Heart left ventricle (tissue), 16 donors: ENCODE data around the gene ZCCHC4. TPM values are rescaled to one million over a fixed set of nuclear protein-coding genes. Genes with fewer than 3 reads are reported as not detected.

Source experiments
- ATAC-seq, 4 donors: fragments of 200-7000 bp; cut with Tn5 transposase; one replicate each; pipeline ENCODE4 v1.9.1; 2020 to 2022; ENCODE audit warnings: moderate library complexity in 4 of 4, mild to moderate bottlenecking in 3 of 4, moderate number of reproducible peaks in 1 of 4
- DNase-seq, 5 donors: peaks; one replicate each; pipeline ENCODE4 v3.0.0-alpha.2; 2020
- H3K27ac ChIP-seq, 12 donors: fragments of 200-600 bp; sonication (generic) in 4 of 12; one replicate each; pipeline versions ENCODE4 v1.5.0 to v1.8.0; 2016 to 2022; ENCODE audit warnings: mild to moderate bottlenecking in 2 of 12
- H3K27me3 ChIP-seq, 9 donors: fragments of 200-600 bp; sonication (generic) in 2 of 9; one replicate each; pipeline versions ENCODE4 v1.5.1 to v1.8.0; 2016 to 2022; ENCODE audit warnings: mild to moderate bottlenecking in 3 of 9
- H3K36me3 ChIP-seq, 9 donors: fragments of 200-600 bp; sonication (generic) in 2 of 9; one replicate each; pipeline versions ENCODE4 v1.5.0 to v1.8.0; 2018 to 2022; ENCODE audit warnings: mild to moderate bottlenecking in 2 of 9
- H3K4me1 ChIP-seq, 12 donors: fragments of 200-600 bp; sonication (generic) in 4 of 12; one replicate each; pipeline versions ENCODE4 v1.5.0 to v1.8.0; 2016 to 2022; ENCODE audit warnings: mild to moderate bottlenecking in 3 of 12
- H3K4me3 ChIP-seq, 12 donors: fragments of 200-600 bp; sonication (generic) in 4 of 12; one replicate each; pipeline versions ENCODE4 v1.5.0 to v1.8.0; 2017 to 2022; ENCODE audit warnings: mild to moderate bottlenecking in 9 of 12, moderate library complexity in 4 of 12
- H3K9me3 ChIP-seq, 12 donors: fragments of 200-600 bp; sonication (generic) in 4 of 12; one replicate each; pipeline versions ENCODE4 v1.5.0 to v1.8.0; 2016 to 2022; ENCODE audit warnings: mild to moderate bottlenecking in 1 of 12
- POLR2A ChIP-seq, 2 donors: fragments of 450-650 bp; IDR thresholded peaks; one replicate each; pipeline ENCODE4 v1.6.1; 2017; ENCODE audit warnings: antibody characterized with exemption in 2 of 2, mild to moderate bottlenecking in 2 of 2, moderate library complexity in 2 of 2
- WGBS, 4 donors: extraction: QIAGEN DNeasy Blood & Tissue Kit in 2 of 4; methylation state at CpG; one replicate each; pipeline versions ENCODE4 v1.1.5 to v1.1.7; 2013 to 2018; 5-methylcytosine and 5-hydroxymethylcytosine counted together
- intact Hi-C, 10 donors: fragments of 100-400 bp; cut with DNase I; formaldehyde crosslinking; loops; one replicate each; pipeline versions ENCODE4 v1.11.1 to v1.14.2; 2022
- long read RNA-seq, 3 donors: library from polyadenylated mRNA; unstranded; transcript quantifications; one replicate each; pipeline ENCODE4 v2.0.0, GENCODE V29; 2020 to 2021
- polyA plus RNA-seq, 2 donors: library from polyadenylated mRNA; stranded (reverse); fragments of 200-250 nt; gene quantifications; one replicate each; pipeline ENCODE4 v1.2.3, GENCODE V29; 2013
- total RNA-seq, 9 donors: library from RNA; depleted of rRNA in 2 of 9; stranded (reverse); fragments of >200 nt in 2 of 9; fragmentation: NEBNext Ultra II Directional in 3 of 9; extraction: Animal tissue kit (Norgen Biotek cat#: 25700) in 3 of 9; gene quantifications; one replicate each; pipeline versions ENCODE4 v1.1.0 to v1.2.4, GENCODE V29; 2016 to 2023
- TF ChIP-seq, protein P1 (sequence below), 12 donors: fragments of 200-600 bp; sonication (generic) in 4 of 12; IDR thresholded peaks; one replicate each; pipeline versions ENCODE4 v1.5.0 to v1.8.0; 2018 to 2022; ENCODE audit warnings: antibody characterized with exemption in 12 of 12, mild to moderate bottlenecking in 5 of 12
- donor health status: ischemic (EF 13 %, LVEDD 7.1; RV severe dilation, severe dysfunction).
- donor health status: healthy with polysubstance abuse.
- donor health status: DM: no; HTN: yes; CAD: no.
- donor health status: DM: no; HTN: no; CAD: no.
- donor health status: ischemic (EF 25% LVEDD 6.9; RV normal size, moderate dysfunction).
- donor health status: ischemic (EF 25% LVEDD 5.7; RV mildly dilated, moderate dysfunction).
- donor health status: healthy.
- donor health status: DM: yes; HTN: yes; CAD: no.
- donor health status: ischemic (EF 35%, LVEDD 5.7; RV mildly dilated, moderate dysfunction).
- donor health status: nonischemic (EF 11% LVEDD 7.7; RV severe dilation, severe dysfunction).
- donor health status: DM: yes; HTN: yes; CAD: no.
- donor health status: PGD.
- donor health status: ischemic (EF 29% LVEDD 5.4; RV normal size, mild dysfunction).
- donor health status: nonischemic (EF 23%, LVEDD 6.1; RV moderate dilation, normal function).

ZCCHC4 gene, protein sequence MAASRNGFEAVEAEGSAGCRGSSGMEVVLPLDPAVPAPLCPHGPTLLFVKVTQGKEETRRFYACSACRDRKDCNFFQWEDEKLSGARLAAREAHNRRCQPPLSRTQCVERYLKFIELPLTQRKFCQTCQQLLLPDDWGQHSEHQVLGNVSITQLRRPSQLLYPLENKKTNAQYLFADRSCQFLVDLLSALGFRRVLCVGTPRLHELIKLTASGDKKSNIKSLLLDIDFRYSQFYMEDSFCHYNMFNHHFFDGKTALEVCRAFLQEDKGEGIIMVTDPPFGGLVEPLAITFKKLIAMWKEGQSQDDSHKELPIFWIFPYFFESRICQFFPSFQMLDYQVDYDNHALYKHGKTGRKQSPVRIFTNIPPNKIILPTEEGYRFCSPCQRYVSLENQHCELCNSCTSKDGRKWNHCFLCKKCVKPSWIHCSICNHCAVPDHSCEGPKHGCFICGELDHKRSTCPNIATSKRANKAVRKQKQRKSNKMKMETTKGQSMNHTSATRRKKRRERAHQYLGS
- total RNA-seq (1 to 10 TPM; 5.2 to 9.6 (median 7.7) TPM), polyA plus RNA-seq (1 to 10 TPM; 5.2 to 6.9 TPM)
- long read RNA-seq, donor 1, partial matches to known transcripts: 2 of 5 reads
- long read RNA-seq, donor 1, other reads (novel, unspliced or antisense): 2 of 5 reads
- long read RNA-seq, donor 2, transcript ZCCHC4-201 (13 exons, 2,785 nt): major isoform, 7 of 12 reads
- long read RNA-seq, donor 2, partial matches to known transcripts: 2 of 12 reads
- long read RNA-seq, donor 2, other reads (novel, unspliced or antisense): 3 of 12 reads
- long read RNA-seq, donor 3, partial matches to known transcripts: 4 of 10 reads
- long read RNA-seq, donor 3, other reads (novel, unspliced or antisense): 4 of 10 reads

DNA sequence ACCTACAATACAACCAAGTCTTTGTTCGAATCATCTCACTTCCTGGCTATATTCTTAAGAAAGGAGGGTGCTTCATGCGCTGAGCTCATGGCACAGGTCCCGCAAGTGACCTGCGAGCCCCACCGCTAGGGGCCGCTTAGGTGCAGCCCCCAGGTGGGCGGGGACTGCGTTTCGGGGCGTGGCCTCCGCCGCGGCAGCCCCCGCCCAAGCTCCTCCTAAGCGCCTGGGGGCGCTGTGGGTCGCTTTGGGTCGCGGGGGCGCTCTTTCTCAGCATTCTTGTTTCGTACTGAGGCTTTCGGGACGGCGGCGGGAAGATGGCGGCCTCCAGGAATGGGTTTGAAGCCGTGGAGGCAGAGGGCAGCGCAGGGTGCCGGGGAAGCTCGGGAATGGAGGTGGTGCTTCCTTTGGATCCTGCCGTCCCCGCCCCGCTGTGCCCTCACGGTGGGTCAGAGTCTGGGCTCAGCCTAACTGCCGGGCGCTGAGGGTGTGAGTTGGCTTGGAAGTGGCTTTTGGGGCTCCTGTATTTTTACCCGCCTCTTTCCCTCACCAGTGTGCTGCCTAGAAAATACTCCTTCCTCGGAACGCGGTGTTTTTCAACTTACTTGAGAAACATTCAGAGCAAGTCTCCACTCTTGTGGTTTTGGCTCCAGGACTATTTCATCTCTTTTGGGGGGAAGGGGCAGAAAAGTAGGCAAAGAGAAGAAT, at the start of gene ZCCHC4:
Gene ZCCHC4 (plus strand): TSS at position 279 of the 705 bp plus-strand sequence. CDS start 36 bp downstream, at position 315.
- Histone ChIP-seq H3K27ac (peak within 1 kb of the TSS in 11 of 12 donors; percentile 47 to 81 (median 69)), H3K9me3 (no peaks in the 10 kb centered on the region), H3K36me3 (peaks cover 0 to 32% (median 18%) of the 10 kb centered on the region in 9 donors), H3K4me1 (peaks cover 0 to 17% (median 9%) of the 10 kb centered on the region in 12 donors), H3K4me3 (peak within 1 kb of the TSS; percentile 42 to 87 (median 78)), H3K27me3 (no peaks in the 10 kb centered on the region)
- WGBS, 4 donors: 1% methylated on average over 21 to 40 of the region's 40 CpGs
- TF ChIP-seq, protein P1, sequence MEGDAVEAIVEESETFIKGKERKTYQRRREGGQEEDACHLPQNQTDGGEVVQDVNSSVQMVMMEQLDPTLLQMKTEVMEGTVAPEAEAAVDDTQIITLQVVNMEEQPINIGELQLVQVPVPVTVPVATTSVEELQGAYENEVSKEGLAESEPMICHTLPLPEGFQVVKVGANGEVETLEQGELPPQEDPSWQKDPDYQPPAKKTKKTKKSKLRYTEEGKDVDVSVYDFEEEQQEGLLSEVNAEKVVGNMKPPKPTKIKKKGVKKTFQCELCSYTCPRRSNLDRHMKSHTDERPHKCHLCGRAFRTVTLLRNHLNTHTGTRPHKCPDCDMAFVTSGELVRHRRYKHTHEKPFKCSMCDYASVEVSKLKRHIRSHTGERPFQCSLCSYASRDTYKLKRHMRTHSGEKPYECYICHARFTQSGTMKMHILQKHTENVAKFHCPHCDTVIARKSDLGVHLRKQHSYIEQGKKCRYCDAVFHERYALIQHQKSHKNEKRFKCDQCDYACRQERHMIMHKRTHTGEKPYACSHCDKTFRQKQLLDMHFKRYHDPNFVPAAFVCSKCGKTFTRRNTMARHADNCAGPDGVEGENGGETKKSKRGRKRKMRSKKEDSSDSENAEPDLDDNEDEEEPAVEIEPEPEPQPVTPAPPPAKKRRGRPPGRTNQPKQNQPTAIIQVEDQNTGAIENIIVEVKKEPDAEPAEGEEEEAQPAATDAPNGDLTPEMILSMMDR (IDR thresholded peaks at IDR 0.05): peak; percentile 95 to 100 (median 99)
- TF ChIP-seq POLR2A (IDR thresholded peaks at IDR 0.05): peak in 1 of 2 donors; percentile 54
- peak; percentile 97 to 99 (median 98) for ATAC-seq
- peak; percentile 89 to 95 (median 91) for DNase-seq
- intact Hi-C loops: loop anchor here in 8 of 10 donors (1.0 to 10.0 kb wide), 11 partner anchors 64 to 730 kb away; partner anchors contain the start of genes PI4K2B (in 5 of the 8), SEPSECS (in 3 of the 8), ANAPC4 (in 2 of the 8) and DHX15 (in 2 of the 8)

DNA sequence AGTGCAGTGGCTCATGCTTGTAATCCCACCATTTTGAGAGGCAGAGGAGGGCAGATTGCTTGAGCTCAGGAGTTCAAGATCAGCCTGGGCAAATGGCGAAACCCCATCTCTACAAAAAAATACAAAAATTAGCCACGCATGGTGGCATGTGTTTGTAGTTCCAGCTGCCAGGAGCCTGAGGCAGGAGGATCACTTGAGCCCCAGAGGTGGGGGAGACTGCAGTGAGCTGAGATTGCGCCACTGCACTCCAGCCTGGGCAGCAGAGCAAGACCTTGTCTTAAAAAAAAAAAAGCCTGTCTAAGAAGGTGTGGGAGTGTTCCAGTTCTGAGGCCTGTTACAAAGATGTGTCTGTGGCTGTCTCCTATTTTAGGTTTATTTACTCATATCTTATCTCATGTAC, 40.7 kb upstream of the ZCCHC4 start:
- no peak for TF ChIP-seq POLR2A (IDR thresholded peaks at IDR 0.05)
- TF ChIP-seq, protein P1 (IDR thresholded peaks at IDR 0.05): no peak
- intact Hi-C loops: no loop called here
- Histone ChIP-seq H3K36me3 (peaks cover 0 to 51% (median 33%) of the 10 kb centered on the region in 9 donors), H3K4me1 (no peaks in the 10 kb centered on the region), H3K4me3 (no peak overlapping the region), H3K27me3 (no peaks in the 10 kb centered on the region), H3K27ac (no peak overlapping the region), H3K9me3 (no peaks in the 10 kb centered on the region)
- 95 to 98% (median 97%) methylated on average over 3 of the region's 3 CpGs for WGBS, 4 donors
- DNase-seq (no peak), ATAC-seq (no peak)

DNA sequence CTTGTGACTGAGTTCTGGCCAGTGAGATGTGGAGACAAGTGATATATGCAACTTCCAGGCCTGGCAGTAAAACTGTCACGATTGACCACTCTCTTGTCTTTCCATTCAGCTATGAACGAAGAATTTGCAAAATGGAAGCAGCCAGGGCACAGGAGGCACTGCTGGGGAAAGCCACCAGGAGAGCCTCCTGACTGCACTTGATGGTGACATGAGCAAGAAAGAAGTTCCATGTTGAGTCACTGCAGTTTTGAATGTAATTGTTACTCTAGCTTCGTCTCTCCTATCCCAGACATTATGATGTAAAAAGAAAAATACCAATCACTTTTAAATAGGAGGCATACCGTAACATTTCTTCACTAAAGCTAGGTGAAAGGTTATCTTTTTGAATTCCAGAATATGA, 32.4 kb upstream of the ZCCHC4 start:
- H3K9me3 ChIP-seq: no peaks in the 10 kb centered on the region
- H3K27ac ChIP-seq: no peak overlapping the region
- no peak overlapping the region for H3K4me3 ChIP-seq
- no peaks in the 10 kb centered on the region for H3K27me3 ChIP-seq
- 84 to 98% (median 95%) methylated on average over 4 of the region's 4 CpGs for WGBS, 4 donors
- TF ChIP-seq, protein P1 (IDR thresholded peaks at IDR 0.05): no peak
- no peak for TF ChIP-seq POLR2A (IDR thresholded peaks at IDR 0.05)
- ATAC-seq (no peak), DNase-seq (no peak)
- peaks cover 0 to 46% (median 15%) of the 10 kb centered on the region in 9 donors for H3K36me3 ChIP-seq
- H3K4me1 ChIP-seq: no peaks in the 10 kb centered on the region
- intact Hi-C loops: no loop called here
